Stimulated activated CD4-positive, alpha-beta T cell treated with anti-CD3 and anti-CD28 coated beads, Interleukin-1b, Interleukin-23, amount 100 ng/mL, for 48 hours (primary cell): ENCODE measurements around the gene WFIKKN1.
A peak's percentile ranks its signal among the peaks of the same experiment; 100 is the strongest.

Source experiments
- DNase-seq: peaks from one replicate; pipeline ENCODE4 v3.0.0-alpha.2; 2020

The WFIKKN1 gene

GRCh38 chr16:625117-625976, 5.4 kb upstream of the WFIKKN1 start:
- DNase-seq: no peak

- no peak for DNase-seq
Observed at GRCh38 chr16:625977-626765, 4.6 kb upstream of the WFIKKN1 start.

GRCh38 chr16:626787-627453, 3.9 kb upstream of the WFIKKN1 start:
- DNase-seq: no peak

GRCh38 chr16:627454-628239, 3.1 kb upstream of the WFIKKN1 start:
- DNase-seq: no peak

GRCh38 chr16:628321-629061, 2.3 kb upstream of the WFIKKN1 start:
- DNase-seq: no peak

GRCh38 chr16:629185-629832, 1.5 kb upstream of the WFIKKN1 start:
- DNase-seq: no peak

GRCh38 chr16:629833-630248, 944 bp upstream of the WFIKKN1 start:
- DNase-seq: no peak

- no peak for DNase-seq
Observed at GRCh38 chr16:630249-630814, 453 bp upstream of the WFIKKN1 start.

GRCh38 chr16:631808-632358, 1.1 kb downstream of the WFIKKN1 start:
- no peak for DNase-seq

GRCh38 chr16:632486-633335, 1.9 kb downstream of the WFIKKN1 start:
- DNase-seq: no peak

GRCh38 chr16:633336-634050, 2.7 kb downstream of the WFIKKN1 start:
- DNase-seq: no peak

- no peak for DNase-seq
Observed at GRCh38 chr16:634051-634670, 3.4 kb downstream of the WFIKKN1 start.

- no peak for DNase-seq
Observed at GRCh38 chr16:634996-635395, 4.2 kb downstream of the WFIKKN1 start.

GRCh38 chr16:635573-636205, 4.9 kb downstream of the WFIKKN1 start:
- DNase-seq: no peak

- peak; percentile 93 for DNase-seq
Observed at GRCh38 chr16:636206-637080, 5.7 kb downstream of the WFIKKN1 start, which contains the start of gene METTL26. Gene METTL26, minus strand, starts transcription at chr16:636305. Its CDS starts 15 bp downstream, at chr16:636290.

- DNase-seq: peak; percentile 88
Observed at GRCh38 chr16:637081-638018, 6.6 kb downstream of the WFIKKN1 start.
